GM18520 (cell line): ENCODE results near the gene NUCB1.

Experiments used
- ATAC-seq: cut with Tn5 transposase; IDR thresholded peaks from one replicate; pipeline ENCODE4 v1.9.1; 2021; ENCODE audit not compliant: unreplicated experiment

The NUCB1 gene

DNA sequence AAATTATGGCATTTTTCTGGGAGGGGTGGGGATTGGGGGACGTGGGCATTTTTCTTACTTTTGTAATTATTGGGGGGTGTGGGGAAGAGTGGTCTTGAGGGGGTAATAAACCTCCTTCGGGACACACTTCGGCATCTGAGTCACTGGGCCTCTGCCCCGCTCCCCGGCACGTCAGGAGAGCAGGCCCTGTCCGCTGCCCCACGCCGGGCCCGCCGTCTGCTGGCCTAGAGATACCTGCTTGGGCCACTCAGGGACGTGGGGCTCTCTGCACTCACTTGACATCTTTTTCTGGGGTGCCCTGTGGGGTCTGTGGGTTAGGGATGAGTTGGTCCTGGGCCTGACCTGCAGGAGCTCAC, 61.5 kb downstream of the NUCB1 start:
- ATAC-seq = no peak

DNA sequence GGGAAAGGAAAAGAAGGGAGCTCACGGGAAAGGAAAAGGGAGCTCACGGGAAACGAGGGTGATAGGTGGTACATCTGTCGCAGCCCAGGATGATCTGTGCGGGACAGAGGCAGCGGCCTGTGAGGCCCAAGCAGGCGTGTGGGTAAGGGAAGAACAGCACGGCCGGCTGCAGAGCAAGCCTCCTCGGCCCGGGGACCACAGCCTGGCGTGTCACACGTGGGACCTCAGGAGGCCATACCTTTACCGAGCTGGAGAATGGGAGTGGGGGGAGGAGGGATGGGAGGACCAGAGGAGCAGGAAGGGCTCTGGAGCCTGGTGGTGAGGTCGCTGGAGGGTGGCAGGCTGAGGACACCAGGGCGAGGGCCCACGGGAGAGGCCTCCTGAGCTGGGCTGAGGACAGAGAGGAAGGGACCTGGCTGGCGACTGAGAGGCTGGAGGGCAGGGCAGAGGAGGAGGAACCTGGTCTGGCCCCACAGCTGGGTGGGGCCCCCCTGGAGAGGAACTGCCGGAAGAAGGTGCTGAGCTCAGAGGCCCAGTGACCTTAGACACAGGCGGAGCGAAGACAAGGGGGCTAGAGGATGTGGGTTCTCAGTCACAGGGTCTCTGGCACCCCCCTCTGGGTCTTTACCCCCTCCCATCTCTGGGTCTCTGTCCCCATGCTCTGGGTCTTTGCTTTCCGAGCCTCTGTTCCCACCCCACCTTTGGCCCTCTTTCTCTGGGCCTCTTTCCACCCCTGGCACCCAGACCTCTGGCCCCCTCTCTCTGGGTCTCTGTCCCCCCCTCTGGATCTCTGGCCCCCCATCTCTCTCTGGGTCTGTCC, 62.1 kb downstream of the NUCB1 start:
- ATAC-seq = no peak

- ATAC-seq = no peak
Measured at GRCh38 chr19:48962849-48963165, 62.7 kb downstream of the NUCB1 start.

DNA sequence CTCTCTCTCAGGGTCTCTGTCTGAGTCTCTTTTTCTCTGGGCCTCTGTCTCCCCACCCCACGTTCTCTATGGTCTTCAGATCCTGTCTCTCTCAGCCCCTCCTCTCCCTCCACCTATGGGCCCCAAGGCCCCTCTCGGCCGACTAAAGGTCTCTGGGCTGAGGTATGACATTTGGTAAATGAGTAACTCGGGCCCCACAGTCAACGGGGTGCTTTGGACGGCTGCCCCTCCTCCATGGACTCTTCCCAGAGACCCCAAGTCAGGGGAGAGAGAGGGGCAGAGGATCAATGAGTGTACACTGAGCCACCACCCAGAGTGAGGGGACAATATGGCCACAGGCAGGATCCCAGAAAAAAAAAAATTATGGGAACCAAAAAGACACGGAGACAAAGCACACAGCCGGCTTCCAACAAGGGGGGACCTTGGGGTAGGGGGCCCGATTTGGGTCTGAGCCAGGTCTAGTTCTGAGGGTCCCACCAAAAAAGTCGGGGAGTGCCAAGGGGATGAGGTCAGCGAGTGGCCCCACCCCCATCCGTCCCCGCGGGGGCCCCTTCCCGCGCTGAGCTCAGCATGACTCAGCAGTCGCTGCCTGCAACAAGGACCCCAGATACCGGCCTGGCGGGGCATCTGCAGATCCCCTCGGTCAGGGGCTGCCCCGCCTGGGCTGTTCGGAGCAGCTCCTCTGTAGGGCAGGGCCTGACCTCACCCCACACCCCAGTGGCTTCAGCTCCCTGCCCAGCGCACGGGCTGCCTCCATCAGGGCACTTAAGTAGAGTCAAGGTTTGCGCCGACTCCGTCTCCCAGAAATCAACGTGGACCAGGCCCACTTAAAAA, 63.5 kb downstream of the NUCB1 start:
- ATAC-seq = peak; percentile 17

DNA sequence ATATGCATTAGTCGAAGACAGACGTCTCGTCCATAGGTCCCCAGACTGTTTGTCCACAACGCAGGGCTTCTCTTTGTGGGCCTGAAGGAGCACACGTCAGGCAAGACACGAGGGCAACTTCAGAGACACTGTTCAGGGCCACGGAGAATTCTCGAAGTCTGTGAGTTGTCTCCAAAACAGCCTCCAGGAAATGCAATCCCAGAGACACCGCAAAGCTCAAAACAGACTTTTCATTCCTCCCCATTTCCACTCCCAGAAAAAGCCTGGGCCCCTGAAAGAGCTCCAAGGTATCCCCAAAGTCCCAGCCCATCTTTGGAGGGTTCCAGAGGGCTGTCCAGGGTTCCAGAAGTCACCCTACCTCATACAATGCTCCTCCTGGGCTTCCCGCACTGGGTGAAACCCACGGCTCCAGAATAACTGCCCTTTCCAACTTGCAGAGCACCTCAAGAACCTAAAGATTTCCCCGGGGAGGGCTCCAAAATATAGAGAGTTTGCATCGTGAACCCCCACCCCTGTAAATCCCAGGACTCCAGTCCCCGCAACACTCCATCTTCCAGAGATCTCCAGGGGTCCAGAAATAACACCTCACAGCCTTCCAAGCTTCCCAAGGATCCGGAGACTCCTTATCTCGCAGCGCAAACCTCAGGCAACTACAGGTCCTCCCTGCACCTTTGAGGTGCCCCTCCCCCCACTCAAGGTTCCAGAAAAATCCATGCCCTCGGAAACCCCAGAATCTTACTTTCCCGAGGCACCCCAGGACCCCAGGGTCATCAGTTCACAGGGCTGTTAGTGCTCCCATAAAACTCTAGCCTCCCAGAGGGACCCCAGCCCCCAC, 64.3 kb downstream of the NUCB1 start:
- no peak for ATAC-seq

GRCh38 chr19:48965040-48965805, 65.1 kb downstream of the NUCB1 start, which contains the start of gene FTL:
Gene FTL, plus strand, starts transcription at chr19:48965309. Its CDS starts 199 bp downstream, at chr19:48965508.
- peak; percentile 43 for ATAC-seq

DNA sequence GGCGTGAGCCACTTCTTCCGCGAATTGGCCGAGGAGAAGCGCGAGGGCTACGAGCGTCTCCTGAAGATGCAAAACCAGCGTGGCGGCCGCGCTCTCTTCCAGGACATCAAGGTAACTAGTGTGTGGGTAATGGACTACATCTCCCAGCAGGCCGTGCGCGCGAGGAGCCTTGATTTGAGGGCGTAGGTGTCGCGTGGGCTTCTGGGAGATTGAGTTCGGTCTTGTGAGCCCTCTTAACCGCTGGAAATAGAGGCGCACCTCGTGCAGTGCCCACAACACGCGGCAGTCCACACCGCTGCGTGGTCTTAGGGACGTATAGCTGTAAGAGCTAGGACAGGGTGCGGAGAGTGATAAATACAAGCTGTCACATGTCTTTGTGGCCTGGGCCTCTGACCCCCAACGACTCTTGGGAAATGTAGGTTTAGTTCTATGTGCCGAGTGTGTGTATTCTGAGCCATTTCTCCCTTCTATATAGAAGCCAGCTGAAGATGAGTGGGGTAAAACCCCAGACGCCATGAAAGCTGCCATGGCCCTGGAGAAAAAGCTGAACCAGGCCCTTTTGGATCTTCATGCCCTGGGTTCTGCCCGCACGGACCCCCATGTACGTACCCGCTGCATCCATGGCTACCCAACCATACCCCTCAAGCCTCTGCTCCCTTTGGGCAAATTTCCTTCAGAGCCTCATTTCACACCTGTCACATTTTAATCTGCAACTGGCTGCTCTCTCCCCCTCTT, 65.9 kb downstream of the NUCB1 start:
- peak; percentile 15 for ATAC-seq

- ATAC-seq = no peak
Measured at GRCh38 chr19:48966541-48967345, 66.6 kb downstream of the NUCB1 start.

DNA sequence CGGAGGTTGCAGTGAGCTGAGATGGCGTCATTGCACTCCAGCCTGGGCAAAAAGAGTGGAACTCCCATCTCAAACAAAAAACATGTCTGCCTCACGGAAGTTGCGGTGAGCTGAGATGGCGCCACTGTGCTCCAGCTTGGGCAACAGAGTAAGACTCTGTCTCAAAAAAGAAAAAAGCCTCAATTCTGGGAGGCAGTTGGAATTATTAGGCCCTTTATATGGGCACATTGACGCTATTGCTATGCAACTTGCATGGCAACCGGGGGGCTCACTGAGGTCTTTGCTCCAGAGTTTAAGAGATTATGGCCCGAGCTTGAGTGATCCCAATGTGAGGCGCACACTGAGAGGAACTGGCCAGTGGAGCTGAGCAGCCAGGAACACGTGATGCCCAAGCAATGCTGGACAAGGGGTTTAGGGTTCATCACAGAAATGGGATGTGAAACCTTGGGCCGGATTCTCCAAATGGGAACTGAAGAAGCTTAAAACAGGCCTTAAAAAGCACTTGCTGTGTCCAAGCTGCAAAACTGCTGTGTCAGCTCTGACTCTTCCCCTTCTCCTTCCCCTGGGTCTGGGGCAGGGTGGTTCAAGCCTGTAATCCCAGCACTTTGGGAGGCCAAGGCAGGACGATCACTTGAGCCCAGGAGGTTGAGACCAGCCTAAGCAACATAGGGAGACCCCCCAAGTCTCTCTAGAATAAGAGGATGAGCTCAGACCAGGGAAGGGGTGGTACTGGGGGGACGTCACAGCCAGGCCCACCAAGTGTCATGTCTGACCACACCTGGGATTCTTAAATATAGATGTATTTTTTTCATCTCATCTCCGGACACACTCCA, 67.5 kb downstream of the NUCB1 start:
- ATAC-seq = no peak

DNA sequence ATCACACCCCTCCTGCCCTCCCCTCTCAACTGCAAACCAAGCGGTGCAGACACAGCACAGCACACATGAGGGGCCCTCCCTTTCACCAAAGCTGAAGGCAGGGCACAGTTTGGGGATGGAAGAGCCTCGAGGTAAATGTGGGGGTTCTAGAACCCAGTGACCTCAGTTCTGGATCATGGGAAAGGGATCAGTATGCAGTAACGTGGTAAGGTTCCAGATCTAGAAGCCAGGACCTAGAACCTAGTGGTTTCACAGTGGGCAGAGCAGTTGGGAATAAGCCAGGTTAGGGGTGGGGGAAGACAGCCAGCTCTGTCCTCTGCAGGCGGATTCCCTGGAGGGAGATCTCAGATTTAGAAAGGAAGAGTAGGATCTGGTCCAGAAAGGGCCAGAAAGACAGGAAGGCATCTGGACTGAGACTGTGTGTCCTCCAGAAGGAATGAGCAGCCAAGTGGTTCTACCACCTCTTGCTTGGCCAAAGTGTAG, 68.1 kb downstream of the NUCB1 start:
- no peak for ATAC-seq

DNA sequence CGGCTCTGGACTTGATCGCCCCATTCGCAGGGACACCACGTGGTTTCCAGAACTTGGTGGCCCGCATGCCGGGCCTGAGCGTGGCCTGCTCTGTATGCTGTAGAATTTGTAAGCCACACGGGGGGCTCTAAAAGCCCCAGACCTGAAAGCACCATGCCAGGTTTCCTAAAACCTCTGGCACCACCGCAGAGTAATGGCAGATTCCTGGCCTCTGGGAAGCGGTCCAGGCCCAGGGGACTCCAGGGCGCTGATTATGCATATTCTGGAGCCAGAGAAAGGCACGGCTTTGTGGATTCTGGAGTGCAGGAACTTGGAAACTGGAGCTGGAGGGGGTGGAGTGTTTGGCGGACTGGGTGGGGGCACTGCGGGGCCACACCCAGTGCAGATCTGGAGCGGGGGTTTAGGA, 68.7 kb downstream of the NUCB1 start:
- no peak for ATAC-seq

DNA sequence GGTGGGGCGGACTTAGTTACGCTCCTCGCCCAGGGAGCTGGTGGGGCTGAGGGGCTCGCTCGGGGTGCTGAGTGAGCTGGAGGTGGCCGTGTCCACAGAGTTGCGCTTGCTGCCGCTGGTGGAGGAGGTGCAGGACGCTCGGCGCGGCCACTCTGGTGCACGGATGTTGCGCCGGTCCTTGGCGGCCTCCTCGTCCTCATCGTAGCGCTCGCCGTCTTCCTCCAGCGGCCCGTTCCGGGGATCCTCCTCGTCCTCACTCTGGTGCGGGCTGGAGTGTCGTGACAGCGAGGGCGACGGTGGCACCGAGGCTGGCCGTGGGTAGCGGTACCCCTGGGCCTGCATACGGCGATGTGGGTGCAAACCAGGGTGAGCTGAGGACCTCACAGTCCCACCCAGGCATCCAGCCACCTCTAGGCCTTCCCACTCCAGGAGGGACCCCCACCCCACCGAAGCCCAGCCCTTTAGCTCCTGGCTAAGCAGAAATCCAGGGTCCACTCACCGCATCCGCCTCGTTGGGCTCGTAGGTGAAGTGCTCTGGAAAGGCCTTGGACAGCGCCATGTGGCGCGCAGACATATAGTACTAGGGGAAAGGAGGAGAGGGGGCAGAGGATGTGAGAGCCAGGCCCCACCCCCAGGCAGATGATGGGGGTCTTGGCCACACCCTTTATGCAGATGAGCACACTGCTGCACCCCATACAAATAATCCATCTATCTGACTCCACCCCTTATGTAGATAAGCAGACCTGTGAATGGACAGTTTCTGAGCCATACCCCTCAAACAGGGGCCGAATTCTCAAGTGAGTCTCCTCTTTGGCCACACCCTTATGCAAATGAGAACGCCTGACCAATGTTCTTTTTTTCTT, 69.4 kb downstream of the NUCB1 start:
- no peak for ATAC-seq

DNA sequence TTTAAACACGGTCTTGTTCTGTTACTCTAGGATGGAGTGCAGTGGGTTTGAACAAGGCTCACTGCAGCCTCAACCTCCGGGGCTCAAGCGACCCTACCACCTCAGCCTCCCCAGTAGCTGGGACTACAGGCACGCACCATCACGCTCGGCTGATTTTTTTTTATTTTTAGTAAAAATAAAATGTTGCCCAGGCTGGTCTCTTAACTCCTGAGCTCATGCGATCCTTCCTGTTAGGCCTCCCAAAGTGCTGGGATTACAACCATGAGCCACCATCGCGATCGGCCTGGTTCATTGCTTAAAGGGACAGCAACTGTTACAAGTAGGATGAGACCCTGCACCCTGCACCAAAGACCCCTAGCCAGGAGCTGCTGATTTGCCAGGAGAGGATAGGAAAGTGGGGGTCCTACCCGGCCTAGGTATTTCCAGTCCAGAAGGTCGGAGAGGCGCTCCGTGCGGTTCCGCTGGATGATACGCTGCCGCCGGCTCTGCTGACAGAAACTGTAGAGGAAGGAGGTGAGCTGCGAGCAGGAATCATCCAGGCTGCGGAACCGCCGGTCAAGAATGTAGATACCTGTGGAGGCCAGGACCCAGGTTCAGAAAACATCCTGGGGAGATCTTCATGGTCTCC, 70.1 kb downstream of the NUCB1 start:
- no peak for ATAC-seq

- ATAC-seq = no peak
Measured at GRCh38 chr19:48970923-48971395, 70.8 kb downstream of the NUCB1 start.
